GM21737 (cell line): Measurements from ENCODE around the gene CRTC3.
"Not testable (repeated sequence)": the region's sequence is repeated elsewhere in the genome, so short reads cannot be mapped to it uniquely, and the experiment has no call there.

Experiments
- ATAC-seq: cut with Tn5 transposase; IDR thresholded peaks from one replicate; pipeline ENCODE4 v1.9.1; 2021; ENCODE audit warnings: mild to moderate bottlenecking, moderate library complexity; ENCODE audit not compliant: unreplicated experiment

Gene CRTC3

GRCh38 chr15:90645873-90646575 is 116.3 kb downstream of the CRTC3 start:
- ATAC-seq: no peak

DNA sequence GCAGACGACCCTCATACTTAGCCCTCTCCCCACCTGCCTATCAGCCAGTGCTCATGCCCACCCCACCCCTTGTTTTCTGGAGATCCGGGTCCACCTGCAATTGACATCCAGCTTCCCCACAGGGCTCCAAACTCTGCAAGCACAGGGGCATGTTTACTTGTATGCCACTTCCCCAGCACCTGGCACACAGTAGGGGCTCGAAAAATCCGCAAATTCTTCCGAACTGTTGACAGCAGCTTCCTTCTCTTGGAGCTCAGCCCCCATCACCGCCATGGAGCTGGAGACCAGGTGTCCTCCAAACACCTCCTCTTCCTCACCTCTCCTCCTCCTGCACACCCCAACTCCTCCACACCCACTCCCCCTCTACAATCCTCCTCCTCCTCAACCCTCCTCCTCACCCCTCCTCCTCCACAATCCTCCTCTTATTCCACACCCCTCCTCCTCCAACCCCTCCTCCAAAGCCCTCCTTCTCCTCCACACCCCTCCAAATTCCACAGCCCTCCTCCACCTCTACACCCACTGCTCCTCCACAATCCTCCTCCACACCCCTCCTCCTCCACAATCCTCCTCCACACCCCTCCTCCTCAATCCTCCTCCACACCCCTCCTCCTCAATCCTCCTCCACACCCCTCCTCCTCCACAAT is 117.1 kb downstream of the CRTC3 start:
- ATAC-seq: no peak

- ATAC-seq: no peak
Observed at GRCh38 chr15:90647326-90647725, 117.6 kb downstream of the CRTC3 start.

GRCh38 chr15:90648137-90649070 is 118.7 kb downstream of the CRTC3 start:
- peak; percentile 46 for ATAC-seq

DNA sequence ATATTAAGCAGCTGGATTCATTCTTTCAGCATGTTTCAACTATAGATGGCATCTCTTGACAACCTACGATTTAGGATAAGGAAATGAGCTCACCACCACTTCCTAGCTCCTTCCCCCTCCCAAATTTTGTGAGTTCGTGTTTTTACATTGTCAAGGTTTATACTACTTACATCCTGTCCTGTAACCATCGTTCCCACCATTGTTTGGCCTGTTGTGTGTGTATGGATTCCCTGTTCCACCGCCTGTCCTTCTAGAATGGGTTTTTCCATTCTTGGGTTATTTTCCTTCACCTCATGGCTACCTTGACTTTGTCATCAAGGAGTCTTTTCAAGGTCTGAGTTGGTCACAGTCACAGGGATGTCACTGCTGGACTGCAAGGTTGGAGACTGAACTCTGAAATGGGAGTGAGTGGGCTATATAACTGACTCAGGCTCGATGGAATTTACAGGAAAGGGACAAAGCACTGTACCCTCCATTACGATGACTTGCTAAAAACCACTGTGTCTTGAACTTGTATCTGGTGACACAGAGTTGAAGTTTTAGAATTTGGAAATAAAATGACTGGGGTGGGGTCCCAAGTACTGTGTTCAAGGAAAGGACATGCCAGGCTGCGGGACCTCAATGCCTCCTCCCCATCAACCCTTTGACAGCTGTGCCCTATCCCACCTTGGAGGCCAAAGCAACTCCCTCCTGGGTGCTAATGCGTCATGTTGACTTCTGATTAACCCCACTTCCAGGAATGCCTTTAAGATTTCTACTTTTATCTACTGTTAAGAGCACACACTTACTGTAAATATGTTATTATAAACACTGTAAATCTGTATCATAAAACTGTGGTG is 120.6 kb downstream of the CRTC3 start:
- ATAC-seq: no peak

GRCh38 chr15:90650956-90651689 is 121.4 kb downstream of the CRTC3 start:
- ATAC-seq: no peak

GRCh38 chr15:90654233-90655136 is 124.8 kb downstream of the CRTC3 start:
- no peak for ATAC-seq

GRCh38 chr15:90657520-90658172 is 127.9 kb downstream of the CRTC3 start:
- peak; percentile 36 for ATAC-seq

- ATAC-seq: no peak
Observed at GRCh38 chr15:90659481-90659880, 129.8 kb downstream of the CRTC3 start.

GRCh38 chr15:90660195-90660998 is 130.7 kb downstream of the CRTC3 start:
- ATAC-seq: peak; percentile 48

DNA sequence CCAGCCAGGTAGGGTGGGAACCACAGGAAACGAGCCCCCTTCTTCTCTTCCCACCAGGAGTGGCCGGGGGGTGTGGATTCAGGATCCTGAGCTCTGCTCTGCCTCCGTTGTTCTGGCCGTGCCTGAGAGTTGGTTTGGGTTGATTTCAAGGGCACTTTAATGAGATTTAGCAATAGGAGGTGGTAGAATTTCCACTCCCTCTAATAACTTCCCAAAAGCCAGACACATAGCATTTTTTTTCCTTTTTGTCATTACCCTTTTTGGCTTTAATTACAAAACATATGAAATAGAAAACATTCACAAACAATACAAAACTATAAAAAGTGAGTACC is 131.2 kb downstream of the CRTC3 start:
- ATAC-seq: not testable (repeated sequence)

- ATAC-seq: not testable (repeated sequence)
Observed at GRCh38 chr15:90664081-90664461, 134.3 kb downstream of the CRTC3 start.

DNA sequence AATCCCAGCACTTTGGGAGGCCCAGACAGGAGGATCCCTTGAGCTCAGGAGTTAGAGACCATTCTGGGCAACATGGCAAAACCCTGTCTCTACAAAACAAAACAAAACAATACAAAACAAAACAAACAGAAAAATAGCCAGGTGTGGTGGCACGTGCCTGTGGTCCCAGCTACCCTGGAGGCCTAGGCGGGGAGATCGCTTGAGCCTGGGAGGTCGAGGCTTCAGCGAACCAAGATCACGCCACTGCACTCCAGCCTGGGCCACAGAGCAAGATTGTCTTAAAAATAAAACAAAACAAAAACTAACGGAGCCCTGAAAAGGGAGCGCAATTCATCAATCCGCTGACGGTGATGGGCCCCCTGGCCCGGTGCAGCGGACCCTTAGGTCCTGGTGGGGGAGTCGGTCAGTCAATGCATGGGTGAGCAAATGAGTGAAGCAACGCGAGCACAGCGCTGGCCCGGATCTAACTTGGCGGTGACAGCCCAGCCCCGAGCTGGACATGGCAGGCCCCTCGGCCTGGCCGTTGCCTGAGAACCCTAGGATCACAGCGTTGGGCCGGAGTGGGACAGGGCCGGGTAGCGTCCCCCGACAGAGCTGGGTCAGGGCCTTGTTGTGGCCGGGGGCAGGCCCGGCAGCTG is 135.0 kb downstream of the CRTC3 start:
- ATAC-seq: peak; percentile 7

GRCh38 chr15:90665288-90666134 is 135.8 kb downstream of the CRTC3 start:
- ATAC-seq: peak; percentile 52

- ATAC-seq: no peak
Observed at GRCh38 chr15:90666135-90666909, 136.6 kb downstream of the CRTC3 start.
